CD4-positive, CD25-positive, alpha-beta regulatory T cell (primary cell): ENCODE measurements around the gene NLRP6. TPM values are rescaled to one million over a fixed set of nuclear protein-coding genes. Genes with fewer than 3 reads are reported as not detected.

Experiments
- ATAC-seq, 2 donors: fragments of 150-1000 bp; cut with Tn5 transposase; one replicate each; pipeline ENCODE4 v1.10.0; 2021; ENCODE audit warnings: low read depth in 2 of 2, moderate number of reproducible peaks in 2 of 2, moderate library complexity in 1 of 2
- DNase-seq, 3 donors: peaks; one replicate each; pipeline versions ENCODE4 v3.0.0 to v3.0.0-alpha.2; 2012 to 2022; ENCODE audit warnings: mixed read lengths in 1 of 3
- H3K27ac ChIP-seq: one replicate; pipeline ENCODE4 v1.7.0; 2013; ENCODE audit warnings: mild to moderate bottlenecking, low read length; ENCODE audit not compliant: insufficient read depth, poor library complexity, severe bottlenecking
- H3K27me3 ChIP-seq: one replicate; pipeline ENCODE4 v1.7.0; 2013; ENCODE audit warnings: low read length; ENCODE audit not compliant: control insufficient read depth, insufficient read depth
- H3K36me3 ChIP-seq: one replicate; pipeline ENCODE4 v1.7.0; 2013; ENCODE audit warnings: mild to moderate bottlenecking, low read length, moderate library complexity; ENCODE audit not compliant: control insufficient read depth, insufficient read depth
- H3K4me1 ChIP-seq: 2 replicates; pipeline ENCODE4 v1.7.0; 2013; ENCODE audit warnings: mild to moderate bottlenecking, low read length; ENCODE audit not compliant: insufficient read depth, control insufficient read depth, poor library complexity, severe bottlenecking
- H3K4me3 ChIP-seq: one replicate; pipeline ENCODE4 v1.7.0; 2013; ENCODE audit warnings: low read depth, mild to moderate bottlenecking, low read length, moderate library complexity
- H3K9me3 ChIP-seq, 2 experiments: 1 replicate in 1 of 2; 2 replicates in 1 of 2; pipeline ENCODE4 v1.7.0; 2013; ENCODE audit warnings: low read length in 2 of 2, mild to moderate bottlenecking in 1 of 2, moderate library complexity in 1 of 2; ENCODE audit not compliant: control insufficient read depth in 2 of 2
- H3K27ac Mint-ChIP-seq, 3 donors: one replicate each; pipeline ENCODE4 v1.8.0; 2020 to 2022; ENCODE audit warnings: mild to moderate bottlenecking in 3 of 3, mixed read lengths in 3 of 3, moderate library complexity in 2 of 3
- H3K27me3 Mint-ChIP-seq: one replicate; pipeline ENCODE4 v1.8.0; 2022; ENCODE audit warnings: mild to moderate bottlenecking, mixed read lengths
- H3K36me3 Mint-ChIP-seq: one replicate; pipeline ENCODE4 v1.8.0; 2020; ENCODE audit warnings: mixed read lengths
- H3K4me1 Mint-ChIP-seq, 4 donors: one replicate each; pipeline ENCODE4 v1.8.0; 2020 to 2022; ENCODE audit warnings: mixed read lengths in 4 of 4, mild to moderate bottlenecking in 1 of 4
- H3K4me3 Mint-ChIP-seq, 4 donors: one replicate each; pipeline ENCODE4 v1.8.0; 2020 to 2022; ENCODE audit warnings: mild to moderate bottlenecking in 4 of 4, mixed read lengths in 4 of 4, moderate library complexity in 3 of 4
- H3K9me3 Mint-ChIP-seq, 7 donors: one replicate each; pipeline ENCODE4 v1.8.0; 2020 to 2022; ENCODE audit warnings: mixed read lengths in 7 of 7, mild to moderate bottlenecking in 3 of 7, moderate library complexity in 2 of 7
- polyA plus RNA-seq, 4 donors: library from polyadenylated mRNA; unstranded; fragments of 300-500 nt; fragmentation: Illumina TruSeq; gene quantifications; one replicate each; pipeline ENCODE4 v1.2.3, GENCODE V29; 2021
- total RNA-seq: library from RNA; stranded (reverse); gene quantifications from one replicate; pipeline ENCODE4 v1.2.3, GENCODE V29; 2022

The NLRP6 gene
- total RNA-seq = 1.8 TPM
- 1 to 10 TPM in 3 of 4 donors, under 1 TPM in 1; 0.36 to 4.0 (median 2.4) TPM for polyA plus RNA-seq

DNA sequence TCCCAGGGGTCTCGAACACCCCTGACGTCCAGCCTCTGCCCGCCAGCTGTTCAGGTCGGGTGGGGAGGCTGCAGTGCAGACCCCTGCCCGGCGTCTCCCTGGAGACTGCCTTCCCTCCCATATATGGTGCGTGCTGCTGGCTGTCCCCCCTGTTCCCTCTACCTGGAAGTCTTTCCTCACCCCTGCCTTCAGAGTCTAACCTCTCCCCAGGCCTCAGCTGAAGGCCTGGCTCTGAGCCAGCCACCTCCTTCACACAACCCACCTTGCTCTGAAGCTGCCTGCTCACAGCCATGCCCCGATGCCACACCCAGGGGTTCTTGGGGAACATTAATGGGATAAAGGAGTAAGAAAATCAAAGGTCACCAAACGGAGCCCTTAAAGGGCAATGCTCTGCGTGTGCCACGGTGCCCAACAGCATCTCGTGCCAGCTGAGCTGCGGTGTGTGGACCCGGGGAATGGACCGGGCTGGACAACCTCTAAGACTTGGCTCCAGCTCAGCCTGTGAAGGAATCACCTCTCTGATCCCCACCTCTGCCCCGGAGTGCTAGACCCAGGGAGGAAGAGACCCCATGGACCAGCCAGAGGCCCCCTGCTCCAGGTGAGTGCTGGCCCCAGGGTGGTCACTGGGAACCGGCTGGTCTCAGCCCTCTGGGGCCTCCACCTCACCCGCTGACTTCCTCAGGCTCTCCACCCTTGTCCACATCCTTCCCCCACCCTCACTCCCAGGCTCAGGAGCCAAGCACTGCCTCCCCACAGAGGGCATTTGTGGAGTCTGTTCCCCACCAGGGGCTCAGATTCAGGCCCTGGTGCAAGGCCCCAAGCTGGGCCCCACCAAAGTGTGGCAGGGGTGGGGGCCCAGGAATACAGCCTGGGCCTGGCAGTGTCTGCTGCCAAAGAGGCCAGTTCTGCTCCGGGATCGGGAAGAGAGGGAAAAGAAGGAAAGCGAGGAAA is at the start of gene NLRP6:
TSS of gene NLRP6 (plus strand) at position 407 of the 951 bp plus-strand sequence. CDS start at position 570, 163 bp downstream.
- H3K4me3 ChIP-seq = no peak within 1 kb of the TSS
- H3K27ac ChIP-seq = no peak within 1 kb of the TSS
- H3K36me3 ChIP-seq = no peaks in the 10 kb centered on the region
- peaks cover 60% of the 10 kb centered on the region for H3K27me3 Mint-ChIP-seq
- peaks cover 14% of the 10 kb centered on the region for H3K36me3 Mint-ChIP-seq
- peak within 1 kb of the TSS; percentile 39 to 71 (median 62) for H3K4me3 Mint-ChIP-seq
- H3K4me1 ChIP-seq = peaks cover 48% of the 10 kb centered on the region
- H3K9me3 ChIP-seq = no peaks in the 10 kb centered on the region
- H3K4me1 Mint-ChIP-seq = peaks cover 5 to 47% (median 14%) of the 10 kb centered on the region in 4 donors
- no peak for ATAC-seq
- peaks cover 16% of the 10 kb centered on the region for H3K27me3 ChIP-seq
- H3K27ac Mint-ChIP-seq = peak within 1 kb of the TSS in 1 of 3 donors; percentile 23
- peaks cover 0 to 1% (median 0%) of the 10 kb centered on the region in 7 donors for H3K9me3 Mint-ChIP-seq
- no peak for DNase-seq

DNA sequence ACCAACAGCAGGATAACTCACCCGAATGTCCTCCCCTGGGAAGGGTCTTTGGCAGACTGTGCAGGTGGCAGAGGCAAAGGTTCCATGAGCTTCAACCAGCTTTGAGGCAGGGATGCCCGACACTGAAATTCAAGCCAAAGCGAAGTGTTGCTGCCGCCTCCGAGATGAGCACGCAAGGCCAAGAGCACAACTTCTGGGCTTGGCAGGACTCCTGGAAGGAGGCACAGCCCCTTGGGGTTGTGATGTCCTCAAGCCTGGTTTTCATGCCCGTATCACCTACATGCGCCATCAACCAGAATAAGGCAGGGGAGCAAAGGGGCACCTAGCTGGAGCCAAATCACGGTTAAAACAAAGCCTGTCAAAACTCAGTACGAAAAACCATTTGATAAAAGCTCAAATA is 47.8 kb upstream of the NLRP6 start:
- Mint-ChIP-seq H3K4me1 (peaks cover 2 to 21% (median 13%) of the 10 kb centered on the region in 4 donors), H3K27me3 (no peaks in the 10 kb centered on the region), H3K4me3 (no peak overlapping the region), H3K9me3 (no peaks in the 10 kb centered on the region), H3K36me3 (peaks cover 12% of the 10 kb centered on the region), H3K27ac (peak overlapping the region in 1 of 3 donors; percentile 31)
- no peaks in the 10 kb centered on the region for H3K27me3 ChIP-seq
- H3K27ac ChIP-seq = no peak overlapping the region
- no peak for DNase-seq
- no peak for ATAC-seq
- H3K9me3 ChIP-seq = no peaks in the 10 kb centered on the region
- peaks cover 3% of the 10 kb centered on the region for H3K36me3 ChIP-seq
- no peak overlapping the region for H3K4me3 ChIP-seq
- H3K4me1 ChIP-seq = peaks cover 4% of the 10 kb centered on the region

DNA sequence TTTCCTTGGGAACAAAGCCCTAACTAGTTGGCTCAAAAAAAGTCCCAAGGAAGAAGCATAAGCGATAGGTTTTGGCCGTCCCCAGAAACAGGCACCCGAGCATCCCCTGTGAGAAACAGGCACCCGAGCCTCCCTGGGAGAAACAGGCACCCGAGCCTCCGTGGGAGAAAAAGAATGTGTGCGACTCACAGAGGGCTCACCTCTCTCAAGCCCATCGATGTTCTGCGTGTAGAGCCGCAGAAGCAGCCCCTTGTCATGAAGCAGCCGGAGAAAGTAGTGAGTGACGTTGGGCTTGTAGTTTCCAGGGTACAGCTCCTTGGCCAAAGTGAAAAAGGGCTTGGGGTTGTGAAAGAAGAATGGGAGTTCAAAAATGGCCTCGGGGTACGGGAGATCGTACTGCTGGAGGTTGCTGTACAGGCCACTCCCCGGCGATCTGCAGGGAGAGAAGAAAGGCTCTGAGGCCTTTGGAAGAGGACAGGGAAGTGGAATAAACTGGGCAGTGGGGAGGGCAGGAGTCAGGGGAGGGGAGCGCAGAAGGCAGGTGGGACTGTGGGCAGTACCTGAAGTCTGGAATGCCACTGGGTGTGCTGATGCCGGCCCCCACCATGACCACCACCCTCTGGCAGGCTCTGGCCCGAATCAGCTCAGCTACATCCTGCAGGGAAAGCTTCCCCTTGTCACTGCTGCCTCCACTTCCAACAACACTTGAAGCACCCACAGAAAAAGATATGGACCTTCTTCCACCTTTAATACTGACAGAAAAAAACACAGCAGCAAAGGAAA is 45.2 kb upstream of the NLRP6 start:
- H3K27me3 Mint-ChIP-seq = no peaks in the 10 kb centered on the region
- H3K9me3 ChIP-seq = no peaks in the 10 kb centered on the region
- H3K27me3 ChIP-seq = no peaks in the 10 kb centered on the region
- no peaks in the 10 kb centered on the region for H3K9me3 Mint-ChIP-seq
- H3K4me1 ChIP-seq = peaks cover 20% of the 10 kb centered on the region
- peak overlapping the region in 1 of 3 donors; percentile 52 for H3K27ac Mint-ChIP-seq
- H3K27ac ChIP-seq = no peak overlapping the region
- DNase-seq (no peak), ATAC-seq (no peak)
- H3K4me1 Mint-ChIP-seq = peaks cover 2 to 36% (median 14%) of the 10 kb centered on the region in 4 donors
- H3K4me3 Mint-ChIP-seq = peak overlapping the region in 3 of 4 donors; percentile 31 to 68 (median 63)
- peaks cover 3% of the 10 kb centered on the region for H3K36me3 ChIP-seq
- no peak overlapping the region for H3K4me3 ChIP-seq
- peaks cover 8% of the 10 kb centered on the region for H3K36me3 Mint-ChIP-seq

DNA sequence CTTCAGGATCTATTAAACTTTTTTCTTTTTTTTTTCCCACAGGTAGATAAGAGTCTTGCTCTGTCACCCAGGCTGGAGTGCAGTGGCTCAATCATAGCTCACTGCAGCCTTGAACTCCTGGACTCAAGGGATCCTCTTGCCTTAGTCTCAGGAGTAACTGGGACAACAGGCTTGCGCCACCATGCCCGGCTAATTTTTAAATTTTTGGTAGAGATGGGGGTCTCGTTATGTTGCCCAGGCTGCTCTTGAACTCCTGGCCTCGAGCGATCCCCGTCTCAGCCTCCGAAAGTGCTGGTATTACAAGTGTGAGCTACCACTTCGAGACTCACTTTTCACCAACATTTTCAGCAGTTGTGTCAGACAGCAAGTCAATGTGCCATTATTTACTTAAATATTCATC is 43.0 kb upstream of the NLRP6 start:
- H3K4me1 Mint-ChIP-seq = peaks cover 9 to 52% (median 24%) of the 10 kb centered on the region in 4 donors

DNA sequence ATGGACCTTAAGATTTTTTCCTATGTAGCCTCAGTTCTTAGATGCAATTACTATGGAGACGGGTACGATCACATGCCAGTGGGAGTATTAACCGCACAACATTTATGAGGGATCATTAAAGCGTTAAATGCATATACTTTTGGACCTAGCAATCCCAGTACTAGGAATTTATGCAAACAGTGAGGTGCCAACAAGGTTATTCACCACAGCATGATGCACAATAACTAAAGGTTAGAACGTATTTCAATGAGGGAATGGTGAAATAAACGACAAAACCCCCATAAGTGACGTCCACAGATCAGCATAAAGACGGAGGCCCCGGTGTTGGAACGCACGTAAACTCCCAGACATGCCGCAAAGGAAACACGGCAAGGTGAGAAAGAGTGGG is 42.6 kb upstream of the NLRP6 start:
- peaks cover 25% of the 10 kb centered on the region for H3K4me1 ChIP-seq
- Mint-ChIP-seq H3K4me1 (peaks cover 12 to 51% (median 26%) of the 10 kb centered on the region in 4 donors), H3K27me3 (no peaks in the 10 kb centered on the region), H3K4me3 (peak overlapping the region; percentile 84 to 96 (median 90)), H3K36me3 (peaks cover 4% of the 10 kb centered on the region), H3K9me3 (no peaks in the 10 kb centered on the region), H3K27ac (peak overlapping the region in 2 of 3 donors; percentile 90 to 98)
- no peaks in the 10 kb centered on the region for H3K27me3 ChIP-seq
- H3K4me3 ChIP-seq = peak overlapping the region; percentile 90
- H3K27ac ChIP-seq = peak overlapping the region; percentile 99
- DNase-seq = no peak
- peak; percentile 9 to 14 for ATAC-seq
- peaks cover 18% of the 10 kb centered on the region for H3K36me3 ChIP-seq
- no peaks in the 10 kb centered on the region for H3K9me3 ChIP-seq

More for the DNA sequence above, 43.0 kb upstream of the NLRP6 start:
- Histone ChIP-seq H3K36me3 (peaks cover 13% of the 10 kb centered on the region), H3K9me3 (no peaks in the 10 kb centered on the region), H3K27me3 (no peaks in the 10 kb centered on the region), H3K4me3 (peak overlapping the region; percentile 90), H3K27ac (peak overlapping the region; percentile 99), H3K4me1 (peaks cover 25% of the 10 kb centered on the region)
- Mint-ChIP-seq H3K36me3 (peaks cover under 1% of the 10 kb centered on the region), H3K27me3 (no peaks in the 10 kb centered on the region), H3K27ac (peak overlapping the region in 2 of 3 donors; percentile 90 to 98), H3K9me3 (no peaks in the 10 kb centered on the region), H3K4me3 (peak overlapping the region; percentile 84 to 96 (median 90))
- no peak for DNase-seq
- ATAC-seq = no peak

DNA sequence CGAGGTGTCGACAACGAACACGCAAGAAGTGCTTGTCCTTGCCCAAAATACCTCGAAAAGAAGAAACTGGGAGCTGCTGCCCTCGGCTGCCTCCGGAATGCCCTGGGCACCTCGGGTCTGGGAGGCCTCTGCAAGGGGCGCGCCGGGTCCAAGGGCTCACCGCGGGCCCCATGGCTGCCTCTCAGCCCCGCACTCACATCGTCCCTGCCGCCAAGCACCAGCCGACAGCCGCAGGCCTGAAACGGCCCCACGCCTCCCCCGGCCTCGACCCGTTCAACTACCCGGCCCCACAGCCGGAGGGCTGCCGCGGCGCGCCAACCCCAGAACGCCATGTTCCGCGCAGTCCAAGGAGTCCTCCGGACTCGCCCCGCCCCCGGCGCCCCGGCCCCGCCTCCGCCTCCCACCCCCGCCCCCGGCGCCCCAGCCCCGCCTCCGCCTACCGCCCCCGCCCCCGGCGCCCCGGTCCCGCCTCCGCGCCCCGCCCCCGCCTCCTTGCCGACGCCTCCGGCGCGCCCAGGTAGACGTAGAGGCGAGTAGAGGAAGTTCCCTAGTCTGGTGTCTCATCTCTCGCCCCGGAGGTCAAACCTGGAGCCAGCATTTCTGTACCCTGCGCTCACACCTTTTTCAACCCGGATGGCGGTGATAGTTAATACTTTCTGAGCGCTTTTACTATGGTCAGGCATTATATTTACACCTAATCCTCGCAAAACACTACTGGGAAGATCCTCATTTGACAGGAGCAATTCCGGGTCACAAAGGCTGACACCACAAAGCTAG is 42.0 kb upstream of the NLRP6 start, which contains the start of gene SIRT3:
TSS of gene SIRT3 (minus strand) at position 346 of the 777 bp plus-strand sequence. CDS start at position 332, 14 bp downstream.
- H3K36me3 ChIP-seq = peaks cover 20% of the 10 kb centered on the region
- peak within 1 kb of the TSS; percentile 99 for H3K27ac ChIP-seq
- Mint-ChIP-seq H3K4me1 (peaks cover 13 to 53% (median 26%) of the 10 kb centered on the region in 4 donors), H3K27me3 (no peaks in the 10 kb centered on the region), H3K36me3 (peaks cover 4% of the 10 kb centered on the region), H3K4me3 (peak within 1 kb of the TSS; percentile 96 to 99 (median 98)), H3K9me3 (no peaks in the 10 kb centered on the region), H3K27ac (peak within 1 kb of the TSS; percentile 98 to 100 (median 98))
- H3K9me3 ChIP-seq = no peaks in the 10 kb centered on the region
- H3K4me1 ChIP-seq = peaks cover 25% of the 10 kb centered on the region
- no peaks in the 10 kb centered on the region for H3K27me3 ChIP-seq
- ATAC-seq (peak; percentile 88 to 90), DNase-seq (peak; percentile 80 to 89 (median 87))
- peak within 1 kb of the TSS; percentile 92 for H3K4me3 ChIP-seq
